ENCODE data around the gene NEURL1B.

Gene NEURL1B

DNA sequence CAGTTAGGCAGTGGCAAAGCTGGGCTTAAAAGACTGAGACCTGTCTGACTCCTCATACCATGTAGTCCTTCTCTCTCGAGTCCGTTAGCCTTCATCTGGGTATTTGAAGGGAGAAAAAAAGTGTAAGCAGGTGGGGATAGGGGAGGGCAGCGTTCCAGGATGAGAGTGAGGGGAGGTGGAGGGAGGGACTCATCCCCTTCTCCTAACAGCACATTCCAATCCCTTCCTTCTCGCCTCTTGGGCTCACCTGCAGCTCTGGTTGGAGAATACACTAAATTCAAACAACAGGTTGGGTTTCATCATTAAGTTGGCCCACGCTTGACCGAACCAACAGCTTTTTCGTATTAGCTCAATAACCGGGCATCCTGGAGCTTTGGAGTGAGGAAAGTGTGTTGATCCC lies 3.6 kb downstream of the NEURL1B start:
- CTCF ChIA-PET = interaction anchor here (0.8 to 2.0 kb wide), 4 partner anchors 21 to 52 kb away, joined by 3 to 5 read pairs (median 3); no protein-coding TSS in a partner anchor
- H3K36me3 ChIP-seq (ENCODE audit: control insufficient read depth in 2 of 2, insufficient read depth in 1 of 2, low read length in 2 of 2) = no peaks in the 10 kb centered on the region
- no peak overlapping the region for H3K27ac ChIP-seq (ENCODE audit: extremely low read depth, low read depth, low read length)

DNA sequence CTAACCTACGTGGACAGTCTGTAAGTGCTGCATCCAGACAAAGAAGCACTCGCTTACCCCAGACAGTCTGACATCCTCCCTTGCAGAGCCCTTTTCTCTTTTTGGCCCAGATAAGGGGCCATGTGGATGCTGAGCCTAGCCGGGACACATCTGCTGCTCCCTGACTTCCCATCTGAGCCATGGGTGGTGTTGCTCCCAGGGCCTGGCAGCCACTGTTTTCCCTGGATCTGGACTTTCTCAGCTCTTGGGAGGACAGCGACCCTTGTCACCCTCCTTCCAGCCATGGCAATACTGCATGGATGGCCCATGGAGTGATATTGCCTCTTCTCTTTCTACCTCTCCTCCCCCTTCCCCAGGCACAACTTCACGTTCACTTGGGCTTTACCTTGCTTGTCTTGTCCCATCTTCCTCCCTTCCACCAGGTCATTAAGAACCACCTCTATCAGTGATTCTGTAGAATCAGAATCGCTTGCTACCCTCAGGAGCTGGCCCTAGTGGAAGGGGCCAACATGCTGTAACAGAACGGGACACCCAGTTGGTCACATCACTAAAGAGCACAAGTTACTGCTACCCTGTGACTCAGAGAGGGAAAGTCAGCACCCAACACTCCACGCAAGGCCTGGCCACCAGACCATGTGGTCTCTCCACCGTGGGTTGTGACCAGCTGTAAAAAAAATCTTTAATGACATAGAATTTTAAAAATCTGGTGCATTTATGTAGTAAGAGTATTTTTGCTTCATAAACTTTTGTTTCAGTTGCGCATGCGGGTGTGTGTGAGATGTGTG lies 4.4 kb downstream of the NEURL1B start:
- H3K36me3 ChIP-seq (ENCODE audit: control insufficient read depth in 2 of 2, insufficient read depth in 1 of 2, low read length in 2 of 2) = no peaks in the 10 kb centered on the region
- POLR2A ChIA-PET = no interaction called here
- H3K4me1 ChIP-seq (ENCODE audit: control insufficient read depth, insufficient read depth, low read length) = peaks cover 7% of the 10 kb centered on the region
- CTCF ChIA-PET = interaction anchor here (0.6 to 2.5 kb wide), 5 partner anchors 14 to 52 kb away, joined by 3 to 12 read pairs (median 3); no protein-coding TSS in a partner anchor
- no peak overlapping the region for H3K27ac ChIP-seq (ENCODE audit: extremely low read depth, low read depth, low read length)
- no peak overlapping the region for H3K4me3 ChIP-seq (ENCODE audit: low read depth, low read length)
- TF ChIP-seq ZNF626 (tag by site-specific recombination; IDR thresholded peaks at IDR 0.05) = no peak
- no peak for TF ChIP-seq ZNF121 (tag by site-specific recombination; IDR thresholded peaks at IDR 0.05)
- no peak for TF ChIP-seq ZNF558 (tag by site-specific recombination; IDR thresholded peaks at IDR 0.05)
- TF ChIP-seq ZNF248 (tag by site-specific recombination; IDR thresholded peaks at IDR 0.05) = no peak
- no peak for TF ChIP-seq ZNF514 (tag by site-specific recombination; IDR thresholded peaks at IDR 0.05)
- TF ChIP-seq ZEB2 (tag by site-specific recombination; IDR thresholded peaks at IDR 0.05) = no peak
- TF ChIP-seq ZNF174 (tag by site-specific recombination; IDR thresholded peaks at IDR 0.05) = no peak
- TF ChIP-seq, protein P1, sequence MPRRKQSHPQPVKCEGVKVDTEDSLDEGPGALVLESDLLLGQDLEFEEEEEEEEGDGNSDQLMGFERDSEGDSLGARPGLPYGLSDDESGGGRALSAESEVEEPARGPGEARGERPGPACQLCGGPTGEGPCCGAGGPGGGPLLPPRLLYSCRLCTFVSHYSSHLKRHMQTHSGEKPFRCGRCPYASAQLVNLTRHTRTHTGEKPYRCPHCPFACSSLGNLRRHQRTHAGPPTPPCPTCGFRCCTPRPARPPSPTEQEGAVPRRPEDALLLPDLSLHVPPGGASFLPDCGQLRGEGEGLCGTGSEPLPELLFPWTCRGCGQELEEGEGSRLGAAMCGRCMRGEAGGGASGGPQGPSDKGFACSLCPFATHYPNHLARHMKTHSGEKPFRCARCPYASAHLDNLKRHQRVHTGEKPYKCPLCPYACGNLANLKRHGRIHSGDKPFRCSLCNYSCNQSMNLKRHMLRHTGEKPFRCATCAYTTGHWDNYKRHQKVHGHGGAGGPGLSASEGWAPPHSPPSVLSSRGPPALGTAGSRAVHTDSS (tag by site-specific recombination; IDR thresholded peaks at IDR 0.05) = no peak
- H3K9me3 ChIP-seq (ENCODE audit: control insufficient read depth, insufficient read depth, low read depth, low read length) = no peaks in the 10 kb centered on the region

More for the DNA sequence above, 3.6 kb downstream of the NEURL1B start:
- Histone ChIP-seq H3K4me1 (ENCODE audit: control insufficient read depth, insufficient read depth, low read length) (peaks cover 1% of the 10 kb centered on the region), H3K4me3 (ENCODE audit: low read depth, low read length) (no peak overlapping the region), H3K9me3 (ENCODE audit: control insufficient read depth, insufficient read depth, low read depth, low read length) (no peaks in the 10 kb centered on the region)
- POLR2A ChIA-PET = no interaction called here
- no peak for TF ChIP-seq ZNF394 (tag by site-specific recombination; IDR thresholded peaks at IDR 0.05; ENCODE audit: borderline replicate concordance)
- no peak for TF ChIP-seq ZNF76 (tag by site-specific recombination; IDR thresholded peaks at IDR 0.05; ENCODE audit: borderline replicate concordance, low read depth)
- TF ChIP-seq ZNF664 (tag by site-specific recombination; IDR thresholded peaks at IDR 0.05) = no peak
- no peak for TF ChIP-seq ZNF837 (tag by site-specific recombination; IDR thresholded peaks at IDR 0.05)
- TF ChIP-seq ZBTB48 (tag by site-specific recombination; IDR thresholded peaks at IDR 0.05) = no peak
- TF ChIP-seq, protein P2, sequence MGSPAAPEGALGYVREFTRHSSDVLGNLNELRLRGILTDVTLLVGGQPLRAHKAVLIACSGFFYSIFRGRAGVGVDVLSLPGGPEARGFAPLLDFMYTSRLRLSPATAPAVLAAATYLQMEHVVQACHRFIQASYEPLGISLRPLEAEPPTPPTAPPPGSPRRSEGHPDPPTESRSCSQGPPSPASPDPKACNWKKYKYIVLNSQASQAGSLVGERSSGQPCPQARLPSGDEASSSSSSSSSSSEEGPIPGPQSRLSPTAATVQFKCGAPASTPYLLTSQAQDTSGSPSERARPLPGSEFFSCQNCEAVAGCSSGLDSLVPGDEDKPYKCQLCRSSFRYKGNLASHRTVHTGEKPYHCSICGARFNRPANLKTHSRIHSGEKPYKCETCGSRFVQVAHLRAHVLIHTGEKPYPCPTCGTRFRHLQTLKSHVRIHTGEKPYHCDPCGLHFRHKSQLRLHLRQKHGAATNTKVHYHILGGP (tag by site-specific recombination; IDR thresholded peaks at IDR 0.05) = no peak
- TF ChIP-seq HOXD13 (CRISPR knock-in tag; IDR thresholded peaks at IDR 0.05; ENCODE audit: borderline replicate concordance) = no peak
- no peak for TF ChIP-seq ZNF621 (tag by site-specific recombination; IDR thresholded peaks at IDR 0.05)
- TF ChIP-seq SP2 (tag by site-specific recombination; IDR thresholded peaks at IDR 0.05) = no peak
- TF ChIP-seq, protein P3, sequence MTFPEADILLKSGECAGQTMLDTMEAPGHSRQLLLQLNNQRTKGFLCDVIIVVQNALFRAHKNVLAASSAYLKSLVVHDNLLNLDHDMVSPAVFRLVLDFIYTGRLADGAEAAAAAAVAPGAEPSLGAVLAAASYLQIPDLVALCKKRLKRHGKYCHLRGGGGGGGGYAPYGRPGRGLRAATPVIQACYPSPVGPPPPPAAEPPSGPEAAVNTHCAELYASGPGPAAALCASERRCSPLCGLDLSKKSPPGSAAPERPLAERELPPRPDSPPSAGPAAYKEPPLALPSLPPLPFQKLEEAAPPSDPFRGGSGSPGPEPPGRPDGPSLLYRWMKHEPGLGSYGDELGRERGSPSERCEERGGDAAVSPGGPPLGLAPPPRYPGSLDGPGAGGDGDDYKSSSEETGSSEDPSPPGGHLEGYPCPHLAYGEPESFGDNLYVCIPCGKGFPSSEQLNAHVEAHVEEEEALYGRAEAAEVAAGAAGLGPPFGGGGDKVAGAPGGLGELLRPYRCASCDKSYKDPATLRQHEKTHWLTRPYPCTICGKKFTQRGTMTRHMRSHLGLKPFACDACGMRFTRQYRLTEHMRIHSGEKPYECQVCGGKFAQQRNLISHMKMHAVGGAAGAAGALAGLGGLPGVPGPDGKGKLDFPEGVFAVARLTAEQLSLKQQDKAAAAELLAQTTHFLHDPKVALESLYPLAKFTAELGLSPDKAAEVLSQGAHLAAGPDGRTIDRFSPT (tag by site-specific recombination; IDR thresholded peaks at IDR 0.05) = no peak
- no peak for TF ChIP-seq OVOL3 (tag by site-specific recombination; IDR thresholded peaks at IDR 0.05)
- no peak for TF ChIP-seq GLI2 (tag by site-specific recombination; IDR thresholded peaks at IDR 0.05; ENCODE audit: borderline replicate concordance, low read depth)
- TF ChIP-seq MZF1 (tag by site-specific recombination; IDR thresholded peaks at IDR 0.05; ENCODE audit: borderline replicate concordance) = no peak
- TF ChIP-seq ZNF48 (tag by site-specific recombination; IDR thresholded peaks at IDR 0.05) = no peak
- TF ChIP-seq ZNF23 (tag by site-specific recombination; IDR thresholded peaks at IDR 0.05; ENCODE audit: borderline replicate concordance) = no peak
